Fibroblast of skin of right biceps (primary cell): ENCODE results near the gene PSMD12.

Source experiments
- DNase-seq: peaks from one replicate; pipeline ENCODE4 v3.0.0-alpha.2; 2013

The PSMD12 gene

GRCh38 chr17:67385122-67385988 is 19.0 kb upstream of the PSMD12 start:
- DNase-seq = no peak

DNA sequence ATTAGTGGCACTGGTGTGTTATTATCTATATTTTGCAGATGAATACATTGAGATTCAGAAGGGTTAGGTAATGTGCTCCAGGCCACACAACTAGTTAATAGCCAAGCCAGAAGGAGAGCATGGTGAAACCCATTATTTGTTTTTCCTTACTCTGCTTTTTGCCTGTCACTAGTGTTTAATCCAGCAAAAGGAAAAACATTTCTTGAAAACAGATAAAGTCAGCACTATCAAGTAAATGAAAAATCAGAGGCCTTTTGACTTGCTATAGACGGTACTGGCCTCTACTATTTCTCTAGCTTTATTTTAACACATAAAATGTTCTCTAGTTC is 15.5 kb upstream of the PSMD12 start:
- DNase-seq = no peak

GRCh38 chr17:67379251-67379630 is 12.9 kb upstream of the PSMD12 start:
- no peak for DNase-seq

DNA sequence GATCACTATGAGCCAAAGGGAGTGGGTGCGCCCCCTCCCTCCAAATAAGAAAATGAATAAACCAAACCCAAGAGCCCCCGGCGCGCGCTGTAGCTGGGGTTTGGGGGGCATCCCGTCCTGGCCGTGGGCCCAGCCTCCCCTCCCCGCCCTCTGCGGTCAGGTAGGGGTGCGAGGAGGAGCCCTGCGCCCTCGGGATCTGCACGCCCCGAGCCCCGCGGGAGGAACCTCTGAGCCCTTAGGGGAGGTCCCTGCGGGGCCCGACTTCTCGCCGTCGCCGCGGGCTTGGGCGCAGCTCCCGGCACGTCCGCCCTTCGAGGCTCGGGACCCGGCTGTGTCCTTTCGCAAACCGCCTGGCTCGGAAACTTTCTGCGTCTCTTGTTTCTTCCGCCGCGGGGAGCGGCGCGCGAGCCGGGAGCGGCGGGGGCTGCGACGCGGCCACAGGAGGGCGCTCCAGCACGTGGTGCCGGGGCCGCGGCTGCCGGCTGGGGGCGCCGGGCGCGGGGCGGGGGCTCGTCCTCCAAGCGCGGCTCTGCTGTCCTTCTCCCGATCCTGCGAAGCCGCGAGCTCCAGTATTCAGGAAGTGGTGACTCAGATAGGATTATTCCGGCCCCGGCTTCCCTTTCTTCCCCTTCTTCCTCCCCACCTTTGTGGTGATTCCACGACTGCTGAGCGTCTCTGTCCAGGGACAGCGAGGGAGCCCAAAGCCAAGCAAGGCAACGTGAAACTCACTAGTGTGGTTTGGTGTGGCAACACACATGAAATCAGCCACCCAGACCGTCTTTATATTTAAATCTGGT is 12.3 kb upstream of the PSMD12 start:
- peak; percentile 89 for DNase-seq

DNA sequence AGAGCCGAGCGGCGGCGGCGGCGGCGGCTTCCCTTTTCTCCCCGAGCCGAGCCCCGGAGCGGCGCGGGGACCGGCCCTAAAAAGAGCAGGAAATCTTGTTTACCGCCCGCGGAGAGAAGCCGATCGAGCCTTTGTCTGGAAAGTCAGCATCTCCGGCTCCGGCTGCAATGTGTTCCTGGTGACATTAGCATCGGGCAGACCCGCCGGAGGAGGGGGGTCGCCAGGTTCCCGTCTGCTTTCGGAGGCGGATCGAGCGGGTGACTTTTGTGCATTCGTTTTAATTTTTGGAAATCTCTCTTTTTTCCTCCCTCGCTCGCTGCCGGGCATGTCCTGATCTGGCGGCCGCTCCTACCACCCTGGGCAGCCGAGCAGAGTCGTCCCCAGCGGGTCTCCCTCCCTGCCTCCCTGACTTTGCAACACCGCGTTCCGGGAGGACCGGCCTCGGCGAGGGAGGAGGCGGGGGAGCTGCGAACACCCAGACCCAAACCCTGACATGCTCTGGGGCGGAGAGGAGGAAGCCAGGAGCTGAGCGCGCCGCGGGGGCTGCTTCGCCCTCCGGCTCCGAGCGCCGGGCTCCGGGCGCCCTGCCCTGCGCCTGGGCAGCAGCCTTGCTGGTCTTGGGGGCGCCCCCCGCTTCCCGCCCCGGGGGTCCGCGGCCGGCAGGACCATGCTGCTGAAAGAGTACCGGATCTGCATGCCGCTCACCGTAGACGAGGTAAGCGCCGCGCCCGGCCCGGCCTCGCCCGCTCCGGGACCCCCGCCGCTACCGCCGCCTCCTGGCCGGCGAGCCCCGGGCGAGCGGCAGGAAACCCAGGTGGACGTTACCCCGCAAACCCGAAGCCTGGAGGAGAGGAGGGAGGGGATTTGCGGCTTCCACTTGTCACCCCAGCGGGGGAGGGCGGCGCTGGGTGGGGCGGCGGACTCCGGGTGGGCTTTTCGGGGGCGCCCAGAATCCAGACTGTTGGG is 11.4 kb upstream of the PSMD12 start:
- DNase-seq = peak; percentile 40

DNA sequence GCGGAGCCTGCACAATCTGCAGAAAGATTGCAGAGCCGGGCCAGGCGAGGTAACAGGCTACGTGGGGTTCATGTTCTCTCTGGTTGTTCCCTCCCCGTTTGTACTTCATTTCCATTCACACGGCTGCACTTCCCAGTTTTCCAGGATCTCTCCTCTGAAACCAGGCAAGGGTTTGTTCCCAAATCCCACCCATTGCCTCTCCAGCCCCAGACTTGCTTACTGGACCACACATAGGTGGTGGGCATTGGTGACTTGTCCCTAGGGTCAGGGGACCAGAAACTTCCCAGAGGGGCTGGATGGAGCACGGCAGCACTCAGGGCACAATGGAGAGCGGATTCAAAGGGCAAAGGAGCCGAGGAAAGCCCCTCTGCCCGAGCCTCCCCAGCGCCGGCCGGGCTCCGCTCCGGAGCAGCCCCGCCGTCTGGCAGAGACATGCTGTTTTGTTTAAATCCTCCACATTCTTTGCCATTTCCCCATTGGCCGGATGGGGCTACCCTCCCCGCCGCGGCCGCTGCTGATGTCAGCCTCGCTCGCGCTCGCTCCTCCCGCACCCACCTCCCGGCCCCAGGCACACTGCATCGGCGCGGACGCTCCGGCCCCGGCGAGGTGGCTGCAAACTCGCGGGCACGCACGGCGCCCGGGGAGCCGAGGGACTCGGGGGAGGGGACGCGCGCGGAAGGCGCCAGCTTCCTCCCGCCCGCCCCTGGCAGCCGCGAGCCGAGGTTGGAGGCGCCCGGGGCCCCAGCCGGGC is 10.5 kb upstream of the PSMD12 start, which contains the start of gene PITPNC1:
TSS of gene PITPNC1 (plus strand) at position 545 of the 751 bp plus-strand sequence.
- peak; percentile 89 for DNase-seq

GRCh38 chr17:67376415-67376736 is 10.0 kb upstream of the PSMD12 start:
- DNase-seq = peak; percentile 87

DNA sequence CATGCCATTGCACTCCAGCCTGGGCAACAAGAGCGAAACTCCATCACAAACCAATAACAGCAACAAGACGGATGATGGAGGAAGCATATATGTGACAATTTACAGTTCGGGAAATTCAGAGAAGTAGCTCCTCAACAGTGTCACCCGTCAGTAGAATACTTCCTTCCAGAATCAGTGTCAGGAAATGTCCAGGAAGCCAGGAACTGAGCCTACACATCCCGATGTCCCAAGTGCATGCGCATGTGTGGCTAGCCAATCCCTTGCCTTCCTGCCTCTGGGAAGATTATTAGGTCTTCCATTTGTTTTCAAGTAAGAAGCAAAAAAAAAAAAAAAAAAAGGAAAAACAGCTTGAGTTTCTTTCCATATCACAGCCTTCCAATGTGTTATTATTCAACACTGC is 9.3 kb upstream of the PSMD12 start:
- peak; percentile 23 for DNase-seq

- no peak for DNase-seq
Observed at GRCh38 chr17:67375054-67375427, 8.7 kb upstream of the PSMD12 start.

- DNase-seq = peak; percentile 80
Observed at GRCh38 chr17:67374329-67375053, 8.1 kb upstream of the PSMD12 start.

DNA sequence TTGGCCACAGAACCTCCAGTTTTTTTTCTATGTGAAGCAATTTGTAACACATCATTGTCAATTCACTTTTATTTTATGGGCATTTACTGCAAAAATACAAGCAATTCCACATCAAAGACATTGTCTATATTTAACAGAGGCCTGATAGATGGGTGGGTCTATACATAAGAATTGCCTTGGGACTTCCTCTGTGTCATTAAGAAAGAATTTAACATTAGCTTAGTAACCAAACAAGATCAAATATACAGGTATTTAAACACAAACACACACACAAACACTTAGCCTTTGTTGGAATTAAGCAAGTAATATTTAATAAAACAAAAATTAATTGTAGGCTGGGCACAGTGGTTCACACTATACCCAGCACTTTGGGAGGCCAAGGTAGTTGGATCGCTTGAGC is 6.4 kb upstream of the PSMD12 start:
- DNase-seq = no peak

GRCh38 chr17:67369676-67370075 is 3.3 kb upstream of the PSMD12 start:
- no peak for DNase-seq

- DNase-seq = peak; percentile 77
Observed at GRCh38 chr17:67365738-67366192, 612 bp downstream of the PSMD12 start.

DNA sequence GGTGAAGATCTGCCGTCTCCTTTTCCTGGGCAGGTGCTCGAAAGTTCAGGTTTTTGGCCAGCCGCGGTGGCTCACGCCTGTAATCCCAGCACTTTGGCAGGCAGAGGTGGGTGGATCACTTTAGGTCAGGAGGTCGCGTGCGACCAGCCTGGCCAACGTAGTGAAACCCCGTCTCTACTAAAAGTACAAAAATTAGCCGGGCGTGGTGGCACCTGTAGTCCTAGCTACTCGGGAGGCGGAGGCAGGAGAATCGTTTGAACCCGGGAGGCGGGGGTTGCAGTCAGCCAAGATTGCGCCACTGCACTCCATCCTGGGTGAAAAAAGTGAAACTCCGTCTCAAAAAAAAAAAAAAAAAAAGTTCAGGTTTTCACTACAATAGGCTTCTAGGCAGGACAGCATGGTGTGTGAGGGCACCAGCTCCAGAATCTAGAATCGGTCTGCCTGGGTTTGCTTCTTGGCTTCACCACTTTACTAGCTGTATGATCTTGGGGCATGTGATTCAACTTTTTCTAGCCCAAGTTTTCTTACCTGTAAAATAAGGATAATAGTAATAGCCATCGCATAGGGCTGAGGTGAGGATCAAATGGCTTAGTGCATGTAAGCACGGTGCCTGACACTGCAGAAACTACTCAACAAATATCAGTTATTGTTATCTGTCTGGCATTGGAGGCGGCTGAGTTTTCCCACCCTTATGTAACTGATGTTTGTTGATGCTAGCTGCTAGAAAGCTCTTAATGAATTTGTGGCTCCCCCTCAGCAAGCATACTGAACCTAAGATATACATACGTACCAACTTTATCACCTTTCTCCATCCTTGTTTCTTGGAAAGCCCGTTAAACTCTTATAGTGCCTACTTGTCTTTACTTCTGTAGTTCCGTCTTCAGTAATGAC is 1.3 kb downstream of the PSMD12 start:
- DNase-seq = no peak

DNA sequence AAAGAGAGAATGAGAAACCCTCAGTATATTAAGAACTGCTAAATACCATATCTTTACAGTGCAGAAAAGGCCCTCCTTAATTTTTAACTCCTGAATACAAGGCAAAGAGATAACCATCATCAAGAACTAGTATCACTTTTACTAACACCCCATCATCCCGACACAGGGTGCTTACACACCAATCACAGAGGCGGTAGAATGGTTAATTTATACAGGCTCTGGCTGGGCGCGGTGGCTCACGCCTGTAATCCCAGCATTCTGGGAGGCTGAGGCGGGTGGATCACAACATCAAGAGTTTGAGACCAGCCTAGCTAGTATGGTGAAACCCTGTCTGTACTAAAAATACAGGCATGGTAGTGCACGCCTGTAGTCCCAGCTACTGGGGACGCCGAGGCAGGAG is 4.2 kb downstream of the PSMD12 start:
- no peak for DNase-seq

- DNase-seq = no peak
Observed at GRCh38 chr17:67360880-67361279, 5.5 kb downstream of the PSMD12 start.

GRCh38 chr17:67359960-67360791 is 6.2 kb downstream of the PSMD12 start:
- peak; percentile 25 for DNase-seq

- DNase-seq = no peak
Observed at GRCh38 chr17:67358612-67359011, 7.8 kb downstream of the PSMD12 start.

DNA sequence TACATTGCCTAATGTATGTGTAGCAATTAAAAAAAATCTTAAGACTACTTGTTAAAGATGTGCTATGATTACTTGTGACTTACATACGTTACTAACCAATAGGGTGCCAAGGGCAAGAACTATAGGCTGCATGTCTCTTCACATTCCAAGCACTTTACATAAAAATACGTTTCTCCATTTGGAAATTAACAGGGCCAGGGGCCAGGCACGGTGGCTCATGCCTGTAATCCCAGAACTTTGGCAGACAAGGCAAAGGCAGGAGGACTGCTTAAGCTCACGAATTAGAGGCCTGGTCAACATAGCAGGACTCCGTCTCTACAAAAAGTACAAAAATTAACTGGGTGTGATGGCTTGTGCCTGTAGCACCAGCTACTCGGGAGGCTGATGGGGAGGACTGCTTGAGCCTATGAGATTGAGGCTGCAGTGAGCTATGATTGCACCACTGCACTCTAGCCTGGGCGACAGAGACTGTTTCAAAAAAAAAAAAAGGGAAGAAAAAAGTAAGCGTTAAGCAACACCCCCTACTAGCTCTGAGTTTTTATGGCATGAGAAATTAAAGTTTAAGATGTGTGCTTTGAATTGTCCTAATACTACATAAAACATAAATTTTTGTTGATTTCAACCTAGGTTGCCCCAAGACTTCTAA is 12.3 kb downstream of the PSMD12 start:
- DNase-seq = no peak
